ENCODE results near the gene NAA11. TPM values are rescaled to one million over a fixed set of nuclear protein-coding genes. Genes with fewer than 3 reads are reported as not detected.

Gene NAA11
- polyA plus RNA-seq, 1 experiment, result not detected

DNA sequence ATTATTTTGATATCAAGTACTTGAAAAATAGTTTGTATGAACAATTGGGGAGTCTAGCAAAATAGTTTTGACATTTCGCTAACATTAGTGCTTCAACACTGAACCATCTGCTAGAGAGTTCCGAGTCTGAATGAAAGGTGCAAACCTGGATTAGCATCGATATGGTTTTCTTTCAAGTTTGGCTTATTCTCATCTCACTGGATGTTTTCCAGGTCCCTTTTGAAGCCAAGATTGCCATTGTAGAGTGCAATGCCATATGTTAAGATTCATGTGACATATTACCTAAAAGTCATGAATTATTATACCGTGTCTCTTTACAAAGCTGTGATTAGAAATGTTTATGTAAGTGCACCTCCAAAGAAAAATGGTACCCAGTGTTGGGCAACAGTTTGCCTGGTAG, 36.8 kb upstream of the NAA11 start:
- Histone ChIP-seq H3K27me3 (ENCODE audit: control insufficient read depth, insufficient read depth, low read length) (no peaks in the 10 kb centered on the region), H3K4me3 (ENCODE audit: low read depth, low read length) (no peak overlapping the region), H3K36me3 (ENCODE audit: control insufficient read depth, insufficient read depth, low read length) (no peaks in the 10 kb centered on the region)
- DNase-seq (ENCODE audit: low read depth), result no peak
- POLR2A ChIA-PET, result no interaction called here
- TF ChIP-seq, protein P1, sequence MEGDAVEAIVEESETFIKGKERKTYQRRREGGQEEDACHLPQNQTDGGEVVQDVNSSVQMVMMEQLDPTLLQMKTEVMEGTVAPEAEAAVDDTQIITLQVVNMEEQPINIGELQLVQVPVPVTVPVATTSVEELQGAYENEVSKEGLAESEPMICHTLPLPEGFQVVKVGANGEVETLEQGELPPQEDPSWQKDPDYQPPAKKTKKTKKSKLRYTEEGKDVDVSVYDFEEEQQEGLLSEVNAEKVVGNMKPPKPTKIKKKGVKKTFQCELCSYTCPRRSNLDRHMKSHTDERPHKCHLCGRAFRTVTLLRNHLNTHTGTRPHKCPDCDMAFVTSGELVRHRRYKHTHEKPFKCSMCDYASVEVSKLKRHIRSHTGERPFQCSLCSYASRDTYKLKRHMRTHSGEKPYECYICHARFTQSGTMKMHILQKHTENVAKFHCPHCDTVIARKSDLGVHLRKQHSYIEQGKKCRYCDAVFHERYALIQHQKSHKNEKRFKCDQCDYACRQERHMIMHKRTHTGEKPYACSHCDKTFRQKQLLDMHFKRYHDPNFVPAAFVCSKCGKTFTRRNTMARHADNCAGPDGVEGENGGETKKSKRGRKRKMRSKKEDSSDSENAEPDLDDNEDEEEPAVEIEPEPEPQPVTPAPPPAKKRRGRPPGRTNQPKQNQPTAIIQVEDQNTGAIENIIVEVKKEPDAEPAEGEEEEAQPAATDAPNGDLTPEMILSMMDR (IDR thresholded peaks at IDR 0.05; ENCODE audit: insufficient read depth, low read depth, low read length), result no peak
- CTCF ChIA-PET, result no interaction called here

DNA sequence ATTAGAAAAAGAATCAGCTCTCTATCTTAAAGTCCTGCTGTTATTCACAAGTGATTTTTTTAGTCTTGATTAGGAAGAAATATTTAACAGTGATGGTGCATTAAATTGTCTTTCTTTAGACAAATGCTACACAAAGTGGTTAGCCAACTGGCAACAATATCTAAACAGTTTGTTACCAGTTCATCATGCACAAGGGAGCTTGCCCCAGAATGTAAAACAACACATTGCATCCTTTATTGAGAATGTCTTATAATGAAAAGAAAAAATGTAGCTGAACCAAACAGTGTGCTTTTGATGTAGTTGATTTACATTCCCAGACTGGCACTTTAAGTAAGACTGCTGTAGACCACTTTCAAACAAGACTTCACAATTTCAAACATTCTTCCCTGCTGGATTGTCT, 34.1 kb upstream of the NAA11 start:
- no peaks in the 10 kb centered on the region for H3K27me3 ChIP-seq (ENCODE audit: control insufficient read depth, insufficient read depth, low read length)
- ChIA-PET CTCF (no interaction called here), POLR2A (no interaction called here)
- DNase-seq (ENCODE audit: low read depth), result no peak
- H3K36me3 ChIP-seq (ENCODE audit: control insufficient read depth, insufficient read depth, low read length), result no peaks in the 10 kb centered on the region
- TF ChIP-seq, protein P1 (IDR thresholded peaks at IDR 0.05; ENCODE audit: insufficient read depth, low read depth, low read length), result no peak
- H3K4me3 ChIP-seq (ENCODE audit: low read depth, low read length), result no peak overlapping the region

DNA sequence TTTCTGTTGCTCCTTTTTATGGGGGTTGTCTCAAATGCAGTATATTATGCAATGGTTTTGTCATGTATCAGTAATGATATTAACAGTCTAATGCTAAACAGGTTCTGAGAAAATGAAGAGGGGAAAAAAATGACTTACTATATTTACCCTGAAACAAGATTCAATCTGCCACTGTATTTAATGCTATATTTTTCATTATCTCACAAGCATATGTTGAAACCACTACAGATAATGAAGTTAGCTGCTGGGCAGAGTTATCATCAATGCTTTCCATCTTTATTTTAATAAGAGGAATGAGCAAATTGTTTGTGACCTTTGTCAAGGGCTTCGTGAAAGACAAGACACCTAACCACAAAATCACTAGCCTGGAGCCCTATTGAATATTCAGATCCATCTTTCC, 32.6 kb upstream of the NAA11 start:
- ChIA-PET POLR2A (no interaction called here), CTCF (no interaction called here)
- H3K4me3 ChIP-seq (ENCODE audit: low read depth, low read length), result no peak overlapping the region
- no peaks in the 10 kb centered on the region for H3K36me3 ChIP-seq (ENCODE audit: control insufficient read depth, insufficient read depth, low read length)
- no peak for DNase-seq (ENCODE audit: low read depth)
- H3K27me3 ChIP-seq (ENCODE audit: control insufficient read depth, insufficient read depth, low read length), result no peaks in the 10 kb centered on the region
- TF ChIP-seq, protein P1 (IDR thresholded peaks at IDR 0.05; ENCODE audit: insufficient read depth, low read depth, low read length), result no peak

DNA sequence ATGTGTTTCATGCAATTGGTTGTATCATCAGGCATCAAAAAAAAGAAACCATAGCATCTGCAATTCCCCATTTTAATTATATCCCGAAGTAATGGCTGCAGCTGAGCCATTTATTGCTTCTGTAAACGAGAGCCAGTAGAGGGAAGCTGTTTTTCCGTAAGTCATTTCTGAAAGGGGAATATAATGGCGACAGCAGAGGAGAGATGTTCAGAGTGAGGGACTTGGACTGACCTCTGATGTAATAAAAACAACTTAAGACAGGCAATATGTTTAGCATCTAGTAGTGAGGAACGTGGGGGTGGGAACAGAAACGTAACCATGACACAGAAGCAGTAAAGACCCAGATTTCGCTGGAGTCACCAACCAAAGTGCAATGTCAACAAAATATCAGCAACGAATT, 31.5 kb upstream of the NAA11 start:
- ChIA-PET CTCF (no interaction called here), POLR2A (no interaction called here)
- Histone ChIP-seq H3K4me3 (ENCODE audit: low read depth, low read length) (no peak overlapping the region), H3K27me3 (ENCODE audit: control insufficient read depth, insufficient read depth, low read length) (no peaks in the 10 kb centered on the region), H3K36me3 (ENCODE audit: control insufficient read depth, insufficient read depth, low read length) (no peaks in the 10 kb centered on the region)
- TF ChIP-seq, protein P1 (IDR thresholded peaks at IDR 0.05; ENCODE audit: insufficient read depth, low read depth, low read length), result no peak
- DNase-seq (ENCODE audit: low read depth), result no peak

DNA sequence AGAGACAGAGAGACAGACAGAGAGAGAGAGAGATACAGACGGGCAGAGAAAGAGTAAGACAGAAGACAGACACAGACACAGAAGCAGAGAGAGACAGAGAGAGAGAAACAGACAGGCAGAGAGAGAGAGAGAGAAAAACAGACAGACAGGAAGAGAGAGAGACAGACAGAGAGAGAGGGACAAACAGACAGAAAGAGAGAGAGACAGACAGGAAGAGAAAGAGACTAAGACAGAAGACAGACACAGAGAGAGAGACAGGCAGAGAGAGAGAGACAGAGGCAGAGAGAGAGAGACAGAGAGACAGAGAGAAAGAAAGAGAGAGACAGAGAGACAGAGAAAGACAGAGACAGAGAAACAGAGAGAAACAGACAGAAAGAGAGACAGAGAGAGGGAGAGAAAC, 27.2 kb upstream of the NAA11 start:
- POLR2A ChIA-PET, result no interaction called here
- CTCF ChIA-PET, result no interaction called here
- TF ChIP-seq, protein P1 (IDR thresholded peaks at IDR 0.05; ENCODE audit: insufficient read depth, low read depth, low read length), result no peak
- H3K4me3 ChIP-seq (ENCODE audit: low read depth, low read length), result no peak overlapping the region
- DNase-seq (ENCODE audit: low read depth), result no peak
- no peaks in the 10 kb centered on the region for H3K36me3 ChIP-seq (ENCODE audit: control insufficient read depth, insufficient read depth, low read length)
- no peaks in the 10 kb centered on the region for H3K27me3 ChIP-seq (ENCODE audit: control insufficient read depth, insufficient read depth, low read length)
